ENCODE data around the gene PCDH10.
"Not testable (repeated sequence)": the region's sequence is repeated elsewhere in the genome, so short reads cannot be mapped to it uniquely, and the experiment has no call there.

The PCDH10 gene

DNA sequence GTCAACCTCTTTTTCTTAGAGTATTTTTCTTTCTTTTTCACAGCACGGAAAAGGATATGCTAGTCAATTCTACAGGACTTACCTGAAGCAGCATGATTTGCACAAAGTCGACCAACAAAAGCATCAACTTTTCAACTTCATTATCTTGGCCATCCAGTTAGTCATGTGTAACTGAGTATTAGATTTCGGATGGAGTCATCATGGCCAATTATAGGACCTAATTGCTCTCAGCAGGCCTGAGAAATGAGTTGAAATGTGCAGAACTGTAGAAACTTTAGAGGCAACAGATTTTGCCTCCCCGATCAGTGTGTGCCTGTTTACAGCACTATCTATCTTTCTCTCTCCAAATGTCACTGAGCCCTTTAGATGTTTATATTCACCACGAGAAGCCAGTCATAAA lies 41.0 kb downstream of the PCDH10 start:
- H4K20me1 ChIP-seq (ENCODE audit: insufficient read depth, low read length), result no peaks in the 10 kb centered on the region
- no peak overlapping the region for H3K27ac ChIP-seq (ENCODE audit: low read length)
- TF ChIP-seq, protein P1, sequence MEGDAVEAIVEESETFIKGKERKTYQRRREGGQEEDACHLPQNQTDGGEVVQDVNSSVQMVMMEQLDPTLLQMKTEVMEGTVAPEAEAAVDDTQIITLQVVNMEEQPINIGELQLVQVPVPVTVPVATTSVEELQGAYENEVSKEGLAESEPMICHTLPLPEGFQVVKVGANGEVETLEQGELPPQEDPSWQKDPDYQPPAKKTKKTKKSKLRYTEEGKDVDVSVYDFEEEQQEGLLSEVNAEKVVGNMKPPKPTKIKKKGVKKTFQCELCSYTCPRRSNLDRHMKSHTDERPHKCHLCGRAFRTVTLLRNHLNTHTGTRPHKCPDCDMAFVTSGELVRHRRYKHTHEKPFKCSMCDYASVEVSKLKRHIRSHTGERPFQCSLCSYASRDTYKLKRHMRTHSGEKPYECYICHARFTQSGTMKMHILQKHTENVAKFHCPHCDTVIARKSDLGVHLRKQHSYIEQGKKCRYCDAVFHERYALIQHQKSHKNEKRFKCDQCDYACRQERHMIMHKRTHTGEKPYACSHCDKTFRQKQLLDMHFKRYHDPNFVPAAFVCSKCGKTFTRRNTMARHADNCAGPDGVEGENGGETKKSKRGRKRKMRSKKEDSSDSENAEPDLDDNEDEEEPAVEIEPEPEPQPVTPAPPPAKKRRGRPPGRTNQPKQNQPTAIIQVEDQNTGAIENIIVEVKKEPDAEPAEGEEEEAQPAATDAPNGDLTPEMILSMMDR (IDR thresholded peaks at IDR 0.05; ENCODE audit: low read depth, low read length), result no peak
- no peak for TF ChIP-seq EZH2phosphoT487 (IDR thresholded peaks at IDR 0.05; ENCODE audit: low read depth)
- no peak overlapping the region for H3K4me3 ChIP-seq (ENCODE audit: low read length)
- no peaks in the 10 kb centered on the region for H3K36me3 ChIP-seq (replicated peaks; ENCODE audit: low read depth, low read length)
- no peaks in the 10 kb centered on the region for H3K27me3 ChIP-seq (ENCODE audit: low read depth, low read length)
- no peaks in the 10 kb centered on the region for H3K4me1 ChIP-seq (ENCODE audit: low read length)
- no peak overlapping the region for H3K4me2 ChIP-seq (ENCODE audit: low read length)
- H3K79me2 ChIP-seq (ENCODE audit: low read length), result no peaks in the 10 kb centered on the region
- no peaks in the 10 kb centered on the region for H3K9me3 ChIP-seq (ENCODE audit: insufficient read depth, low read length)
- no peak overlapping the region for H3K9ac ChIP-seq (ENCODE audit: low read length)
- H2AFZ ChIP-seq (ENCODE audit: low read depth, low read length), result no peak overlapping the region

DNA sequence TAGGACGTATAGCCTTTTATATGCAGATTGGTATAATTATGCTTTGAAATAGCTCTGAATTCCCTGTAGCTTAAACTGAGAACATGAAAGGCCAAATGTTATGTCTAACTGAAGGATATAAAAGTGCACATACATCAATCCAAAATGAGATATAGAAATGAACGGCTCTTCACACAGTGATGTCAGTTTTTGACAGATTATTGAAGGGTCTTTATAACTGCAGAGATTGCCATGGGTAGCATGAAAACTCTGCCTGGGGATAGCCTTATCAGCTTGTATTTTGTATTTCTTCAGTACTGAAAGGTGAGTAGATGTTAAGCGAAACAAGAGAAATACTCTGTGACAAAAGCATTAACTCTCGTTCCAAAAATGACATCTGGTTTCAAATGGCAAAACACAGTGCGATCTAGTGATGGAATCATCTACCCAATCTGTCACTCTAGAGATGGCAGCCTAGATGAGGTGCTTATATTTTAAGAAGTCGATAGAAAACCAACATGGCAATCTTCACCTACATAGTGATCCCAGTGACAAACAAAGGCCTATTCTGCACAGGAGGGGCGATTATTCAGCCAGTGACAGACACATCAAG lies 59.7 kb downstream of the PCDH10 start:
- Histone ChIP-seq H3K9ac (ENCODE audit: low read length) (no peak overlapping the region), H3K27ac (ENCODE audit: low read length) (no peak overlapping the region), H3K27me3 (ENCODE audit: low read depth, low read length) (no peaks in the 10 kb centered on the region), H3K9me3 (ENCODE audit: insufficient read depth, low read length) (peaks cover 15% of the 10 kb centered on the region; the same call in 1 of the 2 replicates), H3K79me2 (ENCODE audit: low read length) (no peaks in the 10 kb centered on the region), H3K4me1 (ENCODE audit: low read length) (no peaks in the 10 kb centered on the region), H3K4me3 (ENCODE audit: low read length) (no peak overlapping the region), H2AFZ (ENCODE audit: low read depth, low read length) (no peak overlapping the region), H4K20me1 (ENCODE audit: insufficient read depth, low read length) (no peaks in the 10 kb centered on the region), H3K36me3 (replicated peaks; ENCODE audit: low read depth, low read length) (no peaks in the 10 kb centered on the region), H3K4me2 (ENCODE audit: low read length) (no peak overlapping the region)
- TF ChIP-seq, protein P1 (IDR thresholded peaks at IDR 0.05; ENCODE audit: low read depth, low read length), result no peak
- TF ChIP-seq EZH2phosphoT487 (IDR thresholded peaks at IDR 0.05; ENCODE audit: low read depth), result no peak

DNA sequence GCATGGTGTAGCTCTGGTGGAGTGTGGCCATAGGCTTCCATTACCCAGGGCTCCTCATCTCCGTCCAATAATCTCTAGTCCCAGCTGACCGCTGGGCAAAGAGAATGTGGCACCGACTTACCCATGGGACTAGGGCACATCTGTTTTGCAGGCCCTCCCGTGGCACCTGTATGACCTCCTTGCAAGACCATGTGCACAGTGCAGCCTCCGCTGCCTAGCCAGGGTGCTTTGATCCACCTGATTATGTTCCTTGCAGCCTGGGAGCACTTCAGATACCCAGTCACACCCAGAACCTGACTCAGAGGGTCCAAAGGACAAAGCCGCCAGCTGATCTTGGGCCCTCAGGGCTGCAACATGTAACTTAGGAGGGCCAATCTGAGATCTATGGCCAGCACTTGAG lies 84.8 kb downstream of the PCDH10 start:
- Histone ChIP-seq H3K9ac (ENCODE audit: low read length) (no peak overlapping the region), H3K4me3 (ENCODE audit: low read length) (no peak overlapping the region), H3K79me2 (ENCODE audit: low read length) (no peaks in the 10 kb centered on the region), H4K20me1 (ENCODE audit: insufficient read depth, low read length) (no peaks in the 10 kb centered on the region), H3K27ac (ENCODE audit: low read length) (no peak overlapping the region), H3K36me3 (replicated peaks; ENCODE audit: low read depth, low read length) (no peaks in the 10 kb centered on the region), H3K27me3 (ENCODE audit: low read depth, low read length) (no peaks in the 10 kb centered on the region), H2AFZ (ENCODE audit: low read depth, low read length) (no peak overlapping the region), H3K4me1 (ENCODE audit: low read length) (no peaks in the 10 kb centered on the region), H3K4me2 (ENCODE audit: low read length) (no peak overlapping the region), H3K9me3 (ENCODE audit: insufficient read depth, low read length) (no peaks in the 10 kb centered on the region)
- TF ChIP-seq EZH2phosphoT487 (IDR thresholded peaks at IDR 0.05; ENCODE audit: low read depth), result no peak
- TF ChIP-seq, protein P1 (IDR thresholded peaks at IDR 0.05; ENCODE audit: low read depth, low read length), result no peak

DNA sequence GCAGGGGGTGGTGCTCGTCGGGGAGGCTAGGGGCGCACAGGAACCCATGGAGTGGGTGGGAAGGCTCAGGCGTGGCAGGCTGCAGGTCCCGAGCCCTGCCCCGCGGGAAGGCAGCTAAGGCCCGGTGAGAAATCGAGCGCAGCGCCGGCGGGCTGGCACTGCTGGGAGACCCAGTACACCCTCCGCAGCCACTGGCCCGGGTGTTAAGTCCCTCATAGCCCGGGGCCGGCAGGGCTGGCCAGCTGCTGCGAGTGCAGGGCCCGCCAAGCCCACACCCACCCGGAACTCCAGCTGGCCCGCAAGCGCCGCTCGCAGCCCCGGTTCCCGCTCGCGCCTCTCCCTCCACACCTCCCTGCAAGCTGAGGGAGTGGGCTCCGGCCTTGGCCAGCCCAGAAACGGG lies 91.4 kb downstream of the PCDH10 start:
- H3K9me3 ChIP-seq (ENCODE audit: insufficient read depth, low read length); H3K27ac ChIP-seq (ENCODE audit: low read length); H3K79me2 ChIP-seq (ENCODE audit: low read length); H2AFZ ChIP-seq (ENCODE audit: low read depth, low read length); H3K27me3 ChIP-seq (ENCODE audit: low read depth, low read length); H3K4me3 ChIP-seq (ENCODE audit: low read length); H3K4me1 ChIP-seq (ENCODE audit: low read length); H3K36me3 ChIP-seq (replicated peaks; ENCODE audit: low read depth, low read length); H3K4me2 ChIP-seq (ENCODE audit: low read length); H4K20me1 ChIP-seq (ENCODE audit: insufficient read depth, low read length); H3K9ac ChIP-seq (ENCODE audit: low read length): not testable (repeated sequence)

Data from OCI-LY3 (cell line).